Left lung (tissue), 10 donors: Measurements from ENCODE around the gene SNTB2. TPM values are rescaled to one million over a fixed set of nuclear protein-coding genes. Genes with fewer than 3 reads are reported as not detected.
"Not testable (repeated sequence)": the region's sequence is repeated elsewhere in the genome, so short reads cannot be mapped to it uniquely, and the experiment has no call there.

Experiments
- ATAC-seq: fragments of 200-7000 bp; cut with Tn5 transposase; one replicate; pipeline ENCODE4 v1.9.1; 2020; ENCODE audit warnings: moderate library complexity
- DNase-seq, 4 donors: peaks; one replicate each; pipeline ENCODE4 v3.0.0-alpha.2; 2013 to 2020
- H3K27ac ChIP-seq, 2 donors: fragments of 200-600 bp; sonication (generic) in 1 of 2; one replicate each; pipeline versions ENCODE4 v1.5.0 to v1.8.0; 2020 to 2021
- H3K27me3 ChIP-seq, 2 donors: fragments of 200-600 bp; sonication (generic) in 1 of 2; one replicate each; pipeline versions ENCODE4 v1.5.0 to v1.8.0; 2020 to 2021
- H3K36me3 ChIP-seq, 2 donors: fragments of 200-600 bp; sonication (generic) in 1 of 2; one replicate each; pipeline versions ENCODE4 v1.5.0 to v1.8.0; 2020 to 2021
- H3K4me1 ChIP-seq, 2 donors: fragments of 200-600 bp; one replicate each; pipeline ENCODE4 v1.8.0; 2021
- H3K4me3 ChIP-seq, 2 donors: fragments of 200-600 bp; sonication (generic) in 1 of 2; one replicate each; pipeline versions ENCODE4 v1.5.0 to v1.8.0; 2020 to 2021; ENCODE audit warnings: mild to moderate bottlenecking in 1 of 2
- H3K9me3 ChIP-seq, 2 donors: fragments of 200-600 bp; sonication (generic) in 1 of 2; one replicate each; pipeline versions ENCODE4 v1.5.0 to v1.8.0; 2020 to 2021
- CTCF ChIP-seq, 2 donors: fragments of 200-600 bp; sonication (generic) in 1 of 2; IDR thresholded peaks; one replicate each; pipeline versions ENCODE4 v1.5.0 to v1.8.0; 2021; ENCODE audit warnings: antibody characterized with exemption in 2 of 2
- intact Hi-C, 2 donors: fragments of 100-400 bp; cut with DNase I; formaldehyde crosslinking; loops; one replicate each; pipeline versions ENCODE4 v1.11.2 to v1.14.2; 2022
- polyA plus RNA-seq, 6 donors: library from polyadenylated mRNA; unstranded; fragments of 120-200 nt; gene quantifications; one replicate each; pipeline ENCODE4 v1.2.1, GENCODE V29; 2013; ENCODE audit not compliant: insufficient read length in 6 of 6
- total RNA-seq, 2 donors: library from RNA; stranded (reverse); fragmentation: NEBNext Ultra II Directional; extraction: Animal tissue kit (Norgen Biotek cat#: 25700); gene quantifications; one replicate each; pipeline ENCODE4 v1.2.1, GENCODE V29; 2021
- donor health status: DM: no; HTN: yes; CAD: no.
- donor health status: DM: no; HTN: no; CAD: no.

Gene SNTB2
- total and polyA plus RNA-seq, 8 donors, result 22.8 to 47.3 (median 25.1) TPM

GRCh38 chr16:69286941-69287713, 100.2 kb downstream of the SNTB2 start:
- Histone ChIP-seq H3K4me3 (no peak overlapping the region), H3K27ac (peak overlapping the region in 1 of 2 donors; percentile 10), H3K36me3 (peaks cover 0 to 27% of the 10 kb centered on the region in 2 donors), H3K27me3 (no peaks in the 10 kb centered on the region), H3K4me1 (peaks cover 0 to 18% of the 10 kb centered on the region in 2 donors), H3K9me3 (no peaks in the 10 kb centered on the region)
- peak; percentile 40 to 59 for TF ChIP-seq CTCF (IDR thresholded peaks at IDR 0.05)
- peak; percentile 73 for ATAC-seq
- DNase-seq, result peak in 3 of 4 donors; percentile 64 to 81 (median 67)
- intact Hi-C loops, result loop anchor here in 1 of 2 donors (5.0 kb wide), 1 partner anchor 135 kb away; no protein-coding TSS in a partner anchor

- intact Hi-C loops, H3K4me3 ChIP-seq, H3K9me3 ChIP-seq, H3K27ac ChIP-seq, H3K27me3 ChIP-seq, H3K36me3 ChIP-seq: not testable (repeated sequence)
- peak; percentile 79 for ATAC-seq
- DNase-seq, result peak in 1 of 4 donors; percentile 47
- peaks cover 0 to 11% of the 10 kb centered on the region in 2 donors for H3K4me1 ChIP-seq
Observed at GRCh38 chr16:69291657-69292056, 104.7 kb downstream of the SNTB2 start.

- H3K4me3 ChIP-seq, result no peak overlapping the region
- H3K27ac ChIP-seq, result no peak overlapping the region
- H3K9me3 ChIP-seq, result no peaks in the 10 kb centered on the region
- DNase-seq (no peak), ATAC-seq (no peak)
- no peak for TF ChIP-seq CTCF (IDR thresholded peaks at IDR 0.05)
- intact Hi-C loops, result no loop called here
- H3K27me3 ChIP-seq, result no peaks in the 10 kb centered on the region
- H3K4me1 ChIP-seq, result peaks cover 0 to 9% of the 10 kb centered on the region in 2 donors
- peaks cover 0 to 4% of the 10 kb centered on the region in 2 donors for H3K36me3 ChIP-seq
Observed at GRCh38 chr16:69293401-69293800, 106.4 kb downstream of the SNTB2 start.

GRCh38 chr16:69294051-69294450, 107.1 kb downstream of the SNTB2 start:
- H3K4me1 ChIP-seq, result peaks cover 0 to 15% of the 10 kb centered on the region in 2 donors
- peaks cover 0 to 4% of the 10 kb centered on the region in 2 donors for H3K36me3 ChIP-seq
- no peak overlapping the region for H3K27ac ChIP-seq
- intact Hi-C loops, result no loop called here
- DNase-seq (no peak), ATAC-seq (no peak)
- H3K27me3 ChIP-seq, result no peaks in the 10 kb centered on the region
- TF ChIP-seq CTCF (IDR thresholded peaks at IDR 0.05), result no peak
- H3K9me3 ChIP-seq, result no peaks in the 10 kb centered on the region
- no peak overlapping the region for H3K4me3 ChIP-seq

- intact Hi-C loops, H3K27me3 ChIP-seq, H3K27ac ChIP-seq, DNase-seq, ATAC-seq, H3K9me3 ChIP-seq, H3K4me3 ChIP-seq: not testable (repeated sequence)
- peaks cover 0 to 26% of the 10 kb centered on the region in 2 donors for H3K4me1 ChIP-seq
- peaks cover 0 to 21% of the 10 kb centered on the region in 2 donors for H3K36me3 ChIP-seq
Observed at GRCh38 chr16:69296771-69297170, 109.8 kb downstream of the SNTB2 start.

- H3K36me3 ChIP-seq, result peaks cover 0 to 21% of the 10 kb centered on the region in 2 donors
- H3K27ac ChIP-seq, result peak overlapping the region in 1 of 2 donors; percentile 75
- H3K27me3 ChIP-seq, result no peaks in the 10 kb centered on the region
- peaks cover 0 to 26% of the 10 kb centered on the region in 2 donors for H3K4me1 ChIP-seq
- no peaks in the 10 kb centered on the region for H3K9me3 ChIP-seq
- TF ChIP-seq CTCF (IDR thresholded peaks at IDR 0.05), result no peak
- DNase-seq (no peak), ATAC-seq (no peak)
- no peak overlapping the region for H3K4me3 ChIP-seq
- intact Hi-C loops, result no loop called here
Observed at GRCh38 chr16:69298261-69298660, 111.3 kb downstream of the SNTB2 start.
